ENCODE data around the gene DGCR8.
"Not testable (repeated sequence)": the region's sequence is repeated elsewhere in the genome, so short reads cannot be mapped to it uniquely, and the experiment has no call there.

The DGCR8 gene

GRCh38 chr22:20158391-20159036 is 78.5 kb downstream of the DGCR8 start:
- DNase-seq, result no peak

GRCh38 chr22:20159076-20159475 is 79.0 kb downstream of the DGCR8 start:
- peak; percentile 3 for DNase-seq

GRCh38 chr22:20159531-20159930 is 79.5 kb downstream of the DGCR8 start:
- not testable (repeated sequence) for DNase-seq

- DNase-seq, result no peak
Measured at GRCh38 chr22:20160041-20160440, 80.0 kb downstream of the DGCR8 start.

All from DMS 273 treated with DMSO at 0.1 percent for 48 hours (cell line).